WI38 (cell line): Measurements from ENCODE around the gene EIF5A.
"Not testable (repeated sequence)": the region's sequence is repeated elsewhere in the genome, so short reads cannot be mapped to it uniquely, and the experiment has no call there.

Experiments used
- H3K4me3 ChIP-seq: 2 replicates; pipeline ENCODE4 v1.5.1; 2011; ENCODE audit warnings: low read depth, mild to moderate bottlenecking, control low read depth, low read length
- TF ChIP-seq, protein P1 (sequence below): IDR thresholded peaks from 2 replicates; pipeline ENCODE4 v1.5.1; 2012; ENCODE audit warnings: low read depth, mild to moderate bottlenecking, control low read depth, low read length

EIF5A gene

DNA sequence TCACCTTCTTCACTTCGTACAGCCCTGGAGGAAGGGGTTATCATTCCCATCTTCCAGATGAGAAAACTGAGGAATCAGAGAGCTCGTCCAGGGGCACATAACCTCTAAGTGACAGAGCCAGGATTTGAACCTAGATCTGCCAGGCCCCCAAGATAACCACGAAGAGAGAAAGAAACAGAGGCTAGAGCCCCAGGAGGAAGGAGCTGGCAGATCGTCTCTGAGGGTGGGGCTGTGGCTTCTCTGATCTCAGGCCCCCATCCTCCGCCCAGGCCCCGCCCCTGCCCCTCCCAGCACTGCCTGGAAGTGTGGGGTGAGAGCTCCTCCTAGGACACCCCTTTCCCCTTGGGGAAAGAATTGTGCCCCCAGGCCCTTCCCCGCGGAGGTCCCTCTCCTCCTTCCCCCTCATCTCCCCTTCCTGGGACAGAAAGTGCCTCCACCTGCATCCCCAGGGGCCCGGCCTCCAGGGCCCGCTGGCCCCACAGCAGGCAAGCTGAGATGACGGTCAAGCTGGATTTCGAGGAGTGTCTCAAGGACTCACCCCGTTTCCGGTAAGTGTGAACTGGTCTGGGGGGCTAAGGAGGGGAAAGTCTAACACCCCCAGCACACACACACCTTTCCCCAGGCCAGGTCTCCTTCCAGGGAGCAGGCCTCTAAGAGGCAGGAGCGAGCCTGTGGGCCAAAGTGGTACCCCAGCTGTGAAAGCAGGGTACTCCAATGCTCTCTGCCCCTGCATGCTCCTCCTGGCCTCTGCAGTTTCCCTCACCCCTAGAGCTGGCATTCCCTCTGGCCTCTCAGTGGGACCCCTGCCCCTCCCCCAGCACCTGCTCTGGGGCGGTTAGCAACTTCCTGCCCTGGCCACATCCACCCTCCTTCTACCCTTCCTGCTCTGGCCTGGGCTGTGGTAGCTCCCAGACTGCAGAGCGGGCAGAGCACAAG, 29.1 kb downstream of the EIF5A start, which contains the start of gene ACAP1:
Gene ACAP1, plus strand, starts transcription at position 290 of the 936 bp plus-strand sequence. Its CDS starts 206 bp downstream, at position 496.
- H3K4me3 ChIP-seq, result no peak within 1 kb of the TSS
- TF ChIP-seq, protein P1, sequence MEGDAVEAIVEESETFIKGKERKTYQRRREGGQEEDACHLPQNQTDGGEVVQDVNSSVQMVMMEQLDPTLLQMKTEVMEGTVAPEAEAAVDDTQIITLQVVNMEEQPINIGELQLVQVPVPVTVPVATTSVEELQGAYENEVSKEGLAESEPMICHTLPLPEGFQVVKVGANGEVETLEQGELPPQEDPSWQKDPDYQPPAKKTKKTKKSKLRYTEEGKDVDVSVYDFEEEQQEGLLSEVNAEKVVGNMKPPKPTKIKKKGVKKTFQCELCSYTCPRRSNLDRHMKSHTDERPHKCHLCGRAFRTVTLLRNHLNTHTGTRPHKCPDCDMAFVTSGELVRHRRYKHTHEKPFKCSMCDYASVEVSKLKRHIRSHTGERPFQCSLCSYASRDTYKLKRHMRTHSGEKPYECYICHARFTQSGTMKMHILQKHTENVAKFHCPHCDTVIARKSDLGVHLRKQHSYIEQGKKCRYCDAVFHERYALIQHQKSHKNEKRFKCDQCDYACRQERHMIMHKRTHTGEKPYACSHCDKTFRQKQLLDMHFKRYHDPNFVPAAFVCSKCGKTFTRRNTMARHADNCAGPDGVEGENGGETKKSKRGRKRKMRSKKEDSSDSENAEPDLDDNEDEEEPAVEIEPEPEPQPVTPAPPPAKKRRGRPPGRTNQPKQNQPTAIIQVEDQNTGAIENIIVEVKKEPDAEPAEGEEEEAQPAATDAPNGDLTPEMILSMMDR, result no peak

DNA sequence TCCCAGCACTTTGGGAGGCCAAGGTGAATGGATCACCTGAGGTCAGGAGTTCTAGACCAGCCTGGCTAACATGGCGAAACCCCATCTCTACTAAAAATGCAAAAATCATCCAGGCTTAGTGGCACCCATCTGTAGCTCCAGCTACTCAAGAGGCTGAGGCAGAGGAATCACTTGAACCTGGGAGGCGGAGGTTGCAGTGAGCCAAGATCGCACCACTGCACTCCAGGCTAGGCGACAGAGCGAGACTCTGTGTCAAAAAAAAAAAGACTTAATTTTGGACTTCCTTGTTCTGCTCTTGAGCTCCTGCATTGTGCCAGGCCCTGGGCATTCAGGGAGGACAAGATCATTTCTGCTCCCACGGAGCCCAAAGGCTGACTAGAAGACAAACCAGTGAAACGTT, 30.2 kb downstream of the EIF5A start:
- H3K4me3 ChIP-seq, result not testable (repeated sequence)

DNA sequence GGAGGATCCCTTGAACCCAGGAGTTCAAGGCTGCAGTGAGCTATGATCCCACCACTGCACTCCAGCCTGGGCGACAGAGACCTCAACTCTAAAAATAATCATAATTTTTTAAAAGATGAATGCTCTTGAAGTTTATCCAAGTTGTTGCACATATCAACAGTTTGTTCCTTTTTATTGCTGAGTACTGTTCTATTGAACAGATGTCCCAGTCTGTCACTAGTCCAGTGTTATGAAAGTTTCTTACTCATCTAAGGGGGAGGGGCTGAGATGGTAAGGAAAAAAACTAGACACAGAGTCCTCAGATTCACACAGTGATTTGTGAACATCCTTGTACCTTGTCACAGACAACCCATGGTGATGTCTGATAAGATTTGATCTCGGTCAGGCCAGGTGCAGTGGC, 32.8 kb downstream of the EIF5A start:
- H3K4me3 ChIP-seq, result no peak overlapping the region
- TF ChIP-seq, protein P1, result no peak

DNA sequence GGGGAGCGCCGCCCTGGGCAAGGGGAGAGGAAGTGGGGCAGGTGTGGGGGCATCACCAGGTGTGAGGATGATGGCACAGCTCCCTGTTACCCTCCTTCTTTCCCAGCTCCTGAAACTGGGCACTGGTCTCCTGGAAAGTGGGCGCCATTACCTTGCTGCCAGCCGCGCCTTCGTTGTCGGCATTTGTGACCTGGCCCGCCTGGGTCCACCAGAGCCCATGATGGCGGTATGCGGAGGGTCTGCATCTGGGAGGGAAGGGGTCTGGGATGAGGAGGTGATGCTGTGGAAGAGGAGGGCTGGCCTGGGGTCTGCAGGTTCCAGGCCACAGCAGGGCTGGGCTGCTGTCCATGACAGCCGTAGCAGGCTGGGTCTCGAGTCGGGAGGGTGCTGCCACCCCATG, 34.4 kb downstream of the EIF5A start:
- TF ChIP-seq, protein P1, result no peak
- no peak overlapping the region for H3K4me3 ChIP-seq

DNA sequence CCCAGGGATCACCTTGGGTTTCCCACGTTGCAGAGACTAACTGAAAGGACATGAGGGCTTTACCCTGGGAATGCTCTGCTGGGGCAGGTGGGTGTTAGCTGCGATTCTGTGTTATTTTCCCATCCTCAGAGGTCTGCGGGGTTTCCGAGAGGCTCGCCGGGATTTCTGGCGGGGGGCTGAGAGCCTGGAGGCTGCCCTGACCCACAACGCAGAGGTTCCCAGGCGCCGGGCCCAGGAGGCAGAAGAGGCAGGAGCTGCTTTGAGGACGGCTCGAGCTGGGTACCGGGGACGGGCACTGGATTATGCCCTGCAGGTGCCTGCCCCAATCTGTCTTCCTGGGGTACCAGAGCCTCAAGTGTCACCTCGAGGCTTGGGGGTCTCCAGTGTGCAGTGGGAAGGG, 35.8 kb downstream of the EIF5A start:
- TF ChIP-seq, protein P1, result no peak
- H3K4me3 ChIP-seq, result no peak overlapping the region

DNA sequence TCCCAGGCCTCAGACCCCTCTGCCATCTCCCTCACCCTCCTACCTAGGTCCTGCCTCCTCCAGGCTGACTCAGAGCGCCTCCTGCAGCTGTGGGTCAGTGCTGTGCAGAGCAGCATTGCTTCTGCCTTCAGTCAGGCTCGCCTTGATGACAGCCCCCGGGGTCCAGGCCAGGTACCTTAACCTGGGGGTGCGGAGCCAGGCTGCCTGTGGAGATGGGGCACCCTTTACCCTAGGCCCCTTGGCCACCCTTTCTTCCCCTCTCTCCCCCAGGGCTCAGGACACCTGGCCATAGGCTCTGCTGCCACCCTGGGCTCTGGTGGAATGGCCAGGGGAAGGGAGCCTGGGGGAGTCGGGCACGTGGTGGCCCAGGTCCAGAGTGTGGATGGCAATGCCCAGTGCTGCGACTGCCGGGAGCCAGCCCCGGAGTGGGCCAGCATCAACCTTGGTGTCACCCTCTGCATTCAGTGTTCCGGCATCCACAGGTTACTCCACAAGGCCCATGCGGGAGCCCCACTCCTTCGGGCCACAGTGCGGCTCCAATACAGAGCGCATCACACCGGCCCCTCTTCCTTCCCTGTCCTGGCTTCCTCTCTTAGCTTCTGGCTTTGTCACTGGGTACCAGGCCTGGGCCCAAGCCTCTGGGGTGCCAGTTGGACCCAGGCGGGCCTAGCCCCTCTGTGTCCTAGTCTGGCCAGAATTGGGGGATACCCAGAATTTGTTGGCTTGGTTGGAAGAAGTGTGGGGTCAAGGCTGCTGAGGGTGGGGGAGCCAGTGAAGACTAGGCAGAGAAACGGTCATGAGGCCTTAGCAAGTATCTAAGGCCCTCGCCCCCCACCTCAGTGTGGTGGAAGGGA, 39.6 kb downstream of the EIF5A start:
- TF ChIP-seq, protein P1, result no peak
- no peak overlapping the region for H3K4me3 ChIP-seq

DNA sequence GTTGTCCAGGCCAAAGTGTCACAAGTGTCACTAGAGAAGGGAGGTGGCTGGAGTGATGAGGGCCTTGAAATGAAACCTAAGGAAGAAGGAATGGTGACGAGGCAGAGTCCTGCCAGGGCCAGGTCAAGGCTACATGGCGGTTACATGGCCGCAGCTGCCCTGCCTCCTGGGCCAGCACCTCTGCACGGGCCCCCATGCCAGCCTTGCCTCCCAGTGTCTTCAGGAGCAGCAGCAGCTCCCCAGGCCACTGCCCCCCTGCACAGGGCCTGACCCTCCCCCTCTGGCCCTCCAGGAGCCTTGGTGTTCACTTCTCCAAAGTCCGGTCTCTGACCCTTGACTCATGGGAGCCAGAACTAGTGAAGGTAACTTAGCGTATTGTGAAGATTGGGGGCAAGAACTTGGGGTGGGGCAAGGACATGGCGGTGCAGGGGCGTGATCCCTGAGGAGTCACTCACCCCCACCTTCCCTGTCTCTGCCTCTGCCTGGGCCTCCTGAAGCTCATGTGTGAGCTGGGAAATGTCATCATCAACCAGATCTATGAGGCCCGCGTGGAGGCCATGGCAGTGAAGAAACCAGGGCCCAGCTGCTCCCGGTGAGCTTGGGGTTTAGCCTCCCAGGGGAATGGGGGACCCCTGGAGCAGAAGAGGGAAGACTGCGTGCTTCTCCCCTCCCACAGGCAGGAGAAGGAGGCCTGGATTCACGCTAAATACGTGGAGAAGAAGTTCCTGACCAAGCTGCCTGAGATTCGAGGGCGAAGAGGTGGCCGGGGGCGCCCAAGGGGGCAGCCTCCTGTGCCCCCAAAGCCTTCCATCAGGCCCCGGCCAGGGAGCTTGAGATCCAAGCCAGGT, 40.4 kb downstream of the EIF5A start:
- H3K4me3 ChIP-seq, result no peak overlapping the region
- TF ChIP-seq, protein P1, result no peak
